SU-DHL-6 (cell line): ENCODE data around the gene DYNLL1.
"Not testable (repeated sequence)": the region's sequence is repeated elsewhere in the genome, so short reads cannot be mapped to it uniquely, and the experiment has no call there.

Source experiments
- CTCF ChIP-seq: fragments of 200-600 bp; sonication (generic); IDR thresholded peaks from one replicate; pipeline ENCODE4 v1.5.1; 2017; ENCODE audit warnings: antibody characterized with exemption, mild to moderate bottlenecking, low read length, moderate library complexity; ENCODE audit not compliant: insufficient read depth, poor library complexity, severe bottlenecking
- EZH2phosphoT487 ChIP-seq: fragments of 200-600 bp; sonication (generic), shearing (Covaris generic); conservative IDR thresholded peaks from 2 replicates; pipeline ENCODE4 v1.6.1; 2018; ENCODE audit warnings: mild to moderate bottlenecking, antibody characterized with exemption, low read length, moderate library complexity, mixed read lengths

- not testable (repeated sequence) for TF ChIP-seq CTCF, EZH2phosphoT487
These were observed 34.5 kb downstream of the DYNLL1 start for GRCh38 chr12:120530418-120530761.
